T-helper 1 cell (primary cell): ENCODE measurements around the gene CRIP1.
A peak's percentile ranks its signal among the peaks of the same experiment; 100 is the strongest.

ENCODE experiments used
- DNase-seq, 5 donors: peaks; one replicate each; pipeline ENCODE4 v3.0.0-alpha.2; 2012 to 2020

The CRIP1 gene

GRCh38 chr14:105480807-105481801 lies 5.6 kb upstream of the CRIP1 start:
- DNase-seq: peak; percentile 76 to 89 (median 86)

- peak; percentile 95 to 97 (median 96) for DNase-seq
These were observed 4.7 kb upstream of the CRIP1 start for GRCh38 chr14:105481886-105482457.

GRCh38 chr14:105482486-105483110 lies 4.1 kb upstream of the CRIP1 start:
- no peak for DNase-seq

- DNase-seq: no peak
These were observed 3.2 kb upstream of the CRIP1 start for GRCh38 chr14:105483300-105484068.

GRCh38 chr14:105484069-105484996 lies 2.4 kb upstream of the CRIP1 start:
- DNase-seq: peak in 3 of 5 donors; percentile 33 to 65 (median 49)

GRCh38 chr14:105484997-105485393 lies 1.7 kb upstream of the CRIP1 start:
- DNase-seq: no peak

- peak; percentile 46 to 66 (median 56) for DNase-seq
These were observed 935 bp upstream of the CRIP1 start for GRCh38 chr14:105485739-105486162.

- DNase-seq: peak; percentile 39 to 69 (median 56)
These were observed 325 bp downstream of the CRIP1 start for GRCh38 chr14:105486974-105487448.

GRCh38 chr14:105487449-105487985 lies 831 bp downstream of the CRIP1 start:
- DNase-seq: peak; percentile 52 to 77 (median 68)

- DNase-seq: peak in 1 of 5 donors; percentile 40
These were observed 1.5 kb downstream of the CRIP1 start for GRCh38 chr14:105487986-105488777.

- DNase-seq: no peak
These were observed 2.3 kb downstream of the CRIP1 start for GRCh38 chr14:105488781-105489541.

GRCh38 chr14:105489542-105490266 lies 3.0 kb downstream of the CRIP1 start:
- peak; percentile 75 to 87 (median 86) for DNase-seq

GRCh38 chr14:105490267-105490571 lies 3.5 kb downstream of the CRIP1 start:
- DNase-seq: no peak

- peak; percentile 98 to 100 (median 98) for DNase-seq
These were observed 4.1 kb downstream of the CRIP1 start, which contains the start of gene TEDC1 for GRCh38 chr14:105490572-105491365. TEDC1 (plus strand) TSS chr14:105491246; CDS start chr14:105491376, 130 bp downstream.

- DNase-seq: peak; percentile 79 to 89 (median 85)
These were observed 4.8 kb downstream of the CRIP1 start for GRCh38 chr14:105491366-105491973.

GRCh38 chr14:105492031-105492970 lies 5.6 kb downstream of the CRIP1 start:
- DNase-seq: peak in 3 of 5 donors; percentile 7 to 14 (median 8)
